IMR-90 (cell line): ENCODE data around the gene TXNRD1. TPM values are rescaled to one million over a fixed set of nuclear protein-coding genes. Genes with fewer than 3 reads are reported as not detected.

Experiments used
- ATAC-seq: fragments of 200-7000 bp; cut with Tn5 transposase; 2 replicates; pipeline ENCODE4 v1.9.1; 2020; ENCODE audit warnings: low read depth, mild to moderate bottlenecking, moderate library complexity
- BruUV-seq: library from RNA; stranded (reverse); fragments of 400-500 nt; replicated peaks from 2 replicates; lab custom pipeline; 2021; lab: Mats Ljungman, UMichigan
- CTCF ChIA-PET: fragments of 300-600 bp; formaldehyde crosslinking; extraction: SDS; loops from one replicate; lab custom pipeline; 2021; ENCODE audit warnings: antibody characterized with exemption; lab: Yijun Ruan, JAX
- POLR2A ChIA-PET: fragments of 300-600 bp; sonication (Branson Sonifier 250); formaldehyde crosslinking; loops from one replicate; lab custom pipeline; 2022; ENCODE audit warnings: antibody characterized with exemption; ENCODE audit not compliant: unreplicated experiment; lab: Charles Lee
- DNase-seq: peaks from one replicate; pipeline ENCODE4 v3.0.0; 2013
- H2AFZ ChIP-seq: replicated peaks from 2 replicates; pipeline ENCODE3; 2013; ENCODE audit warnings: low read length, mild to moderate bottlenecking; ENCODE audit not compliant: poor library complexity
- H2AK5ac ChIP-seq: 2 replicates; pipeline ENCODE4 v1.6.1; 2013; ENCODE audit warnings: low read depth, low read length, inconsistent platforms
- H2AK9ac ChIP-seq: replicated peaks from 2 replicates; pipeline ENCODE3; 2013; ENCODE audit warnings: mild to moderate bottlenecking, low read depth, low read length, moderate library complexity; ENCODE audit not compliant: poor library complexity
- H2BK120ac ChIP-seq: 2 replicates; pipeline ENCODE4 v1.6.1; 2013; ENCODE audit warnings: low read depth, low read length, inconsistent platforms
- H2BK15ac ChIP-seq: 3 replicates; pipeline ENCODE4 v1.6.1; 2013; ENCODE audit warnings: low read depth, low read length, inconsistent platforms
- H2BK20ac ChIP-seq: 2 replicates; pipeline ENCODE4 v1.6.1; 2013; ENCODE audit warnings: low read depth, mild to moderate bottlenecking, inconsistent platforms, low read length, moderate library complexity
- H2BK5ac ChIP-seq: 2 replicates; pipeline ENCODE4 v1.6.1; 2013; ENCODE audit warnings: mild to moderate bottlenecking, low read depth, low read length, inconsistent platforms; ENCODE audit not compliant: poor library complexity, severe bottlenecking
- H3K14ac ChIP-seq: replicated peaks from 2 replicates; pipeline ENCODE4 v1.6.1; 2013; ENCODE audit warnings: low read depth, low read length, inconsistent platforms
- H3K18ac ChIP-seq: 2 replicates; pipeline ENCODE4 v1.6.1; 2013; ENCODE audit warnings: low read depth, low read length, control low read depth
- H3K23ac ChIP-seq: 2 replicates; pipeline ENCODE4 v1.6.1; 2013; ENCODE audit warnings: low read depth, low read length, inconsistent platforms
- H3K27ac ChIP-seq: 2 replicates; pipeline ENCODE4 v1.5.1; 2013; ENCODE audit warnings: mild to moderate bottlenecking, control low read depth, low read length; ENCODE audit not compliant: insufficient read depth
- H3K27me3 ChIP-seq: 2 replicates; pipeline ENCODE4 v1.6.1; 2013; ENCODE audit warnings: low read length; ENCODE audit not compliant: control insufficient read depth, insufficient read depth
- H3K36me3 ChIP-seq: 2 replicates; pipeline ENCODE4 v1.6.1; 2013; ENCODE audit warnings: low read length, mixed read lengths; ENCODE audit not compliant: control insufficient read depth, insufficient read depth
- H3K4ac ChIP-seq: 2 replicates; pipeline ENCODE4 v1.6.1; 2013; ENCODE audit warnings: low read depth, low read length, inconsistent platforms
- H3K4me1 ChIP-seq: 2 replicates; pipeline ENCODE4 v1.6.1; 2013; ENCODE audit warnings: low read length, mixed read lengths; ENCODE audit not compliant: control insufficient read depth, insufficient read depth
- H3K4me2 ChIP-seq: 2 replicates; pipeline ENCODE4 v1.6.1; 2013; ENCODE audit warnings: low read depth, mild to moderate bottlenecking, control low read depth, low read length, moderate library complexity
- H3K4me3 ChIP-seq: 2 replicates; pipeline ENCODE4 v1.5.1; 2013; ENCODE audit warnings: low read depth, mild to moderate bottlenecking, control low read depth, low read length, moderate library complexity; ENCODE audit not compliant: insufficient read depth
- H3K56ac ChIP-seq: 2 replicates; pipeline ENCODE4 v1.6.1; 2013; ENCODE audit warnings: low read length, inconsistent platforms; ENCODE audit not compliant: insufficient read depth; ENCODE audit errors: extremely low read depth
- H3K79me1 ChIP-seq, 2 experiments: 2 replicates each; pipeline ENCODE4 v1.6.1; 2013; ENCODE audit warnings: low read length in 2 of 2, inconsistent platforms in 1 of 2, low read depth in 1 of 2
- H3K9ac ChIP-seq: 2 replicates; pipeline ENCODE4 v1.6.1; 2013; ENCODE audit warnings: low read depth, low read length, control low read depth
- H3K9me1 ChIP-seq: 2 replicates; pipeline ENCODE4 v1.6.1; 2013; ENCODE audit warnings: low read length, inconsistent platforms; ENCODE audit not compliant: insufficient read depth
- H3K9me3 ChIP-seq: 2 replicates; pipeline ENCODE4 v1.6.1; 2013; ENCODE audit warnings: low read length; ENCODE audit not compliant: control insufficient read depth, insufficient read depth
- H4K20me1 ChIP-seq: 2 replicates; pipeline ENCODE4 v1.6.1; 2013; ENCODE audit warnings: low read length, inconsistent platforms; ENCODE audit not compliant: insufficient read depth
- H4K5ac ChIP-seq: 2 replicates; pipeline ENCODE4 v1.6.1; 2013; ENCODE audit warnings: mild to moderate bottlenecking, low read depth, low read length, control low read depth
- H4K8ac ChIP-seq, 2 experiments: 2 replicates each; pipeline ENCODE4 v1.6.1; 2013; ENCODE audit warnings: low read depth in 2 of 2, low read length in 2 of 2, control low read depth in 1 of 2, inconsistent platforms in 1 of 2
- H4K91ac ChIP-seq: 2 replicates; pipeline ENCODE4 v1.6.1; 2013; ENCODE audit warnings: low read depth, low read length, inconsistent platforms; ENCODE audit not compliant: insufficient read depth
- BHLHE40 ChIP-seq: fragments of 150-350 bp; IDR thresholded peaks from 2 replicates; pipeline ENCODE4 v1.6.1; 2016; ENCODE audit warnings: mild to moderate bottlenecking, low read depth, low read length
- CEBPB ChIP-seq: IDR thresholded peaks from 2 replicates; pipeline ENCODE4 v1.6.1; 2012; ENCODE audit warnings: low read depth, low read length, improper control_type of control experiment
- MAFK ChIP-seq: IDR thresholded peaks from 2 replicates; pipeline ENCODE4 v1.6.1; 2012; ENCODE audit warnings: low read depth, low read length, improper control_type of control experiment
- NFE2L2 ChIP-seq: fragments of 150-350 bp; IDR thresholded peaks from 2 replicates; pipeline ENCODE4 v1.6.1; 2016; ENCODE audit warnings: low read depth, mild to moderate bottlenecking, low read length
- POLR2A ChIP-seq: IDR thresholded peaks from 2 replicates; pipeline ENCODE4 v1.6.1; 2012; ENCODE audit warnings: mild to moderate bottlenecking, low read depth, low read length
- RAD21 ChIP-seq: IDR thresholded peaks from 2 replicates; pipeline ENCODE4 v1.6.1; 2012; ENCODE audit warnings: low read length, improper control_type of control experiment
- RCOR1 ChIP-seq: IDR thresholded peaks from 2 replicates; pipeline ENCODE4 v1.6.1; 2012; ENCODE audit warnings: mild to moderate bottlenecking, low read length, improper control_type of control experiment; ENCODE audit not compliant: insufficient replicate concordance
- RFX5 ChIP-seq: IDR thresholded peaks from 2 replicates; pipeline ENCODE4 v1.8.0; 2012; ENCODE audit warnings: low read depth, mild to moderate bottlenecking, low read length, moderate library complexity
- WGBS, 2 experiments: methylation state at CpG; one replicate each; pipeline versions ENCODE4 v1.1.5 to v1.1.7; 2013; ENCODE audit warnings: missing lambda C conversion rate in 2 of 2; ENCODE audit not compliant: insufficient read length in 1 of 2; ENCODE audit errors: extremely low coverage in 2 of 2; 5-methylcytosine and 5-hydroxymethylcytosine counted together
- dilution Hi-C: fragments of 300-500 bp; cut with HindIII; formaldehyde crosslinking; loops from one replicate; pipeline ENCODE4 v1.14.3; 2018; ENCODE audit warnings: low sequenced_read_pairs; ENCODE audit not compliant: unreplicated experiment
- in situ Hi-C: fragments of 300-500 bp; cut with MboI; formaldehyde crosslinking; loops from 3 replicates; pipeline ENCODE4 v1.14.3; 2019; ENCODE audit warnings: low sequenced_read_pairs, inconsistent platforms, mixed read lengths
- intact Hi-C: fragments of 100-400 bp; cut with micrococcal nuclease; formaldehyde crosslinking; loops from 2 replicates; pipeline ENCODE4 v1.10.0; 2022
- polyA plus RNA-seq, 3 experiments: library from polyadenylated mRNA; depleted of rRNA; stranded (reverse); fragments of >200 nt; gene quantifications; 2 replicates each; pipeline ENCODE4 v1.2.3, GENCODE V29; 2012; ENCODE audit warnings: low replicate concordance in 1 of 3
- total RNA-seq: library from RNA; depleted of rRNA; stranded (reverse); fragments of >200 nt; gene quantifications from 2 replicates; pipeline ENCODE4 v1.2.3, GENCODE V29; 2012
- TF ChIP-seq, protein P1 (sequence below): fragments of 150-350 bp; IDR thresholded peaks from 2 replicates; pipeline ENCODE4 v1.6.1; 2016; ENCODE audit warnings: low read depth, mild to moderate bottlenecking, low read length, moderate library complexity, borderline replicate concordance
- TF ChIP-seq, protein P2 (sequence below): fragments of 150-350 bp; IDR thresholded peaks from 2 replicates; pipeline ENCODE4 v1.6.1; 2017; ENCODE audit warnings: mild to moderate bottlenecking, antibody characterized with exemption, low read length, low read depth

TXNRD1 gene
- total and polyA plus RNA-seq, 2 of the 4 experiments (the other 2 are of a cell fraction), result 379 to 582 TPM

GRCh38 chr12:104306943-104307654 lies 91.5 kb downstream of the TXNRD1 start:
- Histone ChIP-seq H2BK120ac (no peak overlapping the region), H3K9me1 (peaks cover 20% of the 10 kb centered on the region), H3K4me1 (peaks cover 24% of the 10 kb centered on the region; the same call in 1 of the 2 replicates), H2BK5ac (peak overlapping the region; percentile 58), H3K9ac (no peak overlapping the region), H4K8ac (no peak overlapping the region), H3K4me3 (no peak overlapping the region), H4K5ac (no peak overlapping the region), H3K27me3 (no peaks in the 10 kb centered on the region), H2BK15ac (no peak overlapping the region), H3K9me3 (no peaks in the 10 kb centered on the region), H3K4ac (no peak overlapping the region), H3K23ac (0 out of 2 replicates have a peak overlapping the region, but pooled peaks have one; percentile 17), H2AK9ac (no peak overlapping the region), H3K18ac (no peak overlapping the region), H2AFZ (no peak overlapping the region), H3K14ac (no peak overlapping the region), H3K27ac (no peak overlapping the region), H3K56ac (no peak overlapping the region), H2BK20ac (no peak overlapping the region), H3K36me3 (peaks cover 24% of the 10 kb centered on the region), H3K4me2 (peak overlapping the region; percentile 38; the same call in 1 of the 2 replicates), H4K91ac (no peak overlapping the region), H3K79me1 (peaks cover 6 to 58% of the 10 kb centered on the region in 2 experiments; a peak in 2 of 4 replicates), H4K20me1 (peaks cover 95% of the 10 kb centered on the region), H2AK5ac (no peak overlapping the region)
- POLR2A ChIA-PET, result interaction anchor here (1.3 kb wide), 1 partner anchor 20 kb away, joined by 3 read pairs; no protein-coding TSS in a partner anchor
- DNase-seq (peak; percentile 44), ATAC-seq (no peak)
- no CpG with 5 or more reads among the region's 6 CpGs for WGBS, 2 experiments
- no TSS peak for BruUV-seq
- intact Hi-C loops, result no loop called here
- in situ Hi-C loops, result no loop called here
- dilution Hi-C loops, result no loop called here
- CTCF ChIA-PET, result no interaction called here
- TF ChIP-seq, protein P1, sequence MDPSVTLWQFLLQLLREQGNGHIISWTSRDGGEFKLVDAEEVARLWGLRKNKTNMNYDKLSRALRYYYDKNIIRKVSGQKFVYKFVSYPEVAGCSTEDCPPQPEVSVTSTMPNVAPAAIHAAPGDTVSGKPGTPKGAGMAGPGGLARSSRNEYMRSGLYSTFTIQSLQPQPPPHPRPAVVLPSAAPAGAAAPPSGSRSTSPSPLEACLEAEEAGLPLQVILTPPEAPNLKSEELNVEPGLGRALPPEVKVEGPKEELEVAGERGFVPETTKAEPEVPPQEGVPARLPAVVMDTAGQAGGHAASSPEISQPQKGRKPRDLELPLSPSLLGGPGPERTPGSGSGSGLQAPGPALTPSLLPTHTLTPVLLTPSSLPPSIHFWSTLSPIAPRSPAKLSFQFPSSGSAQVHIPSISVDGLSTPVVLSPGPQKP, result no peak
- TF ChIP-seq RAD21 (no peak), BHLHE40 (no peak), NFE2L2 (no peak), RFX5 (no peak), RCOR1 (no peak), MAFK (no peak), CEBPB (0 out of 2 replicates have a peak, but pooled peaks have one; percentile 20), POLR2A (peak; percentile 3; the same call in 1 of the 2 replicates)
- TF ChIP-seq, protein P2, sequence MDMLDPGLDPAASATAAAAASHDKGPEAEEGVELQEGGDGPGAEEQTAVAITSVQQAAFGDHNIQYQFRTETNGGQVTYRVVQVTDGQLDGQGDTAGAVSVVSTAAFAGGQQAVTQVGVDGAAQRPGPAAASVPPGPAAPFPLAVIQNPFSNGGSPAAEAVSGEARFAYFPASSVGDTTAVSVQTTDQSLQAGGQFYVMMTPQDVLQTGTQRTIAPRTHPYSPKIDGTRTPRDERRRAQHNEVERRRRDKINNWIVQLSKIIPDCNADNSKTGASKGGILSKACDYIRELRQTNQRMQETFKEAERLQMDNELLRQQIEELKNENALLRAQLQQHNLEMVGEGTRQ, result no peak
